AG09319 (cell line): Measurements from ENCODE around the gene ZNF418.
"Not testable (repeated sequence)": the region's sequence is repeated elsewhere in the genome, so short reads cannot be mapped to it uniquely, and the experiment has no call there.

Experiments
- DNase-seq: peaks from one replicate; pipeline ENCODE4 v3.0.0-alpha.2; 2010; ENCODE audit warnings: low read depth; ENCODE audit errors: extremely low read depth
- CTCF ChIP-seq: IDR thresholded peaks from 2 replicates; pipeline ENCODE4 v1.5.1; 2011; ENCODE audit warnings: low read depth, mild to moderate bottlenecking, inconsistent platforms, low read length, moderate library complexity

Gene ZNF418

GRCh38 chr19:57888560-57889231 lies 46.5 kb downstream of the ZNF418 start, which contains the start of gene ZNF814:
Gene ZNF814, minus strand, starts transcription at chr19:57889037. Its CDS starts 235 bp downstream, at chr19:57888802.
- peak; percentile 44 for DNase-seq
- peak; percentile 40 for TF ChIP-seq CTCF

- DNase-seq = no peak
- no peak for TF ChIP-seq CTCF
Measured at GRCh38 chr19:57888107-57888559, 47.1 kb downstream of the ZNF418 start.

GRCh38 chr19:57887195-57887941 lies 47.8 kb downstream of the ZNF418 start:
- DNase-seq = no peak
- TF ChIP-seq CTCF = no peak

- TF ChIP-seq CTCF = no peak
- DNase-seq = no peak
Measured at GRCh38 chr19:57886046-57886445, 49.2 kb downstream of the ZNF418 start.

GRCh38 chr19:57873883-57874799 lies 61.1 kb downstream of the ZNF418 start:
- not testable (repeated sequence) for DNase-seq

GRCh38 chr19:57872450-57872849 lies 62.8 kb downstream of the ZNF418 start:
- TF ChIP-seq CTCF = no peak
- DNase-seq = no peak
